Mesenchymal stem cell (in vitro differentiated cells and primary cell): Measurements from ENCODE around the gene ANO4.
A peak's percentile ranks its signal among the peaks of the same experiment; 100 is the strongest.

Experiments
- DNase-seq: peaks from one replicate; pipeline ENCODE4 v3.0.0-alpha.2; 2013
- H2AFZ ChIP-seq: one replicate; pipeline ENCODE4 v1.6.1; 2013; ENCODE audit warnings: low read depth, mild to moderate bottlenecking, control low read depth, inconsistent platforms, low read length, moderate library complexity
- H2AK5ac ChIP-seq: 2 replicates; pipeline ENCODE4 v1.6.1; 2013; ENCODE audit warnings: low read length, moderate library complexity, mild to moderate bottlenecking, inconsistent platforms; ENCODE audit not compliant: severe bottlenecking
- H2BK120ac ChIP-seq: one replicate; pipeline ENCODE4 v1.6.1; 2013; ENCODE audit warnings: low read depth, mild to moderate bottlenecking, inconsistent platforms, low read length, moderate library complexity
- H2BK12ac ChIP-seq, 2 experiments: one replicate each; pipeline ENCODE4 v1.6.1; 2013; ENCODE audit warnings: inconsistent platforms in 2 of 2, low read length in 2 of 2, mild to moderate bottlenecking in 2 of 2, moderate library complexity in 2 of 2, control low read depth in 1 of 2
- H2BK15ac ChIP-seq: one replicate; pipeline ENCODE4 v1.6.1; 2013; ENCODE audit warnings: mild to moderate bottlenecking, low read depth, inconsistent platforms; ENCODE audit not compliant: poor library complexity, severe bottlenecking
- H2BK5ac ChIP-seq: 2 replicates; pipeline ENCODE4 v1.6.1; 2013; ENCODE audit warnings: low read depth, mild to moderate bottlenecking, low read length, control low read depth, inconsistent platforms; ENCODE audit not compliant: poor library complexity, severe bottlenecking
- H3K14ac ChIP-seq, 2 experiments: one replicate each; pipeline ENCODE4 v1.6.1; 2013; ENCODE audit warnings: inconsistent platforms in 2 of 2, low read length in 2 of 2, control low read depth in 1 of 2, mild to moderate bottlenecking in 1 of 2, moderate library complexity in 1 of 2
- H3K18ac ChIP-seq, 2 experiments: one replicate each; pipeline ENCODE4 v1.6.1; 2013; ENCODE audit warnings: inconsistent platforms in 2 of 2, low read length in 2 of 2, control low read depth in 1 of 2, low read depth in 1 of 2, mild to moderate bottlenecking in 1 of 2
- H3K23ac ChIP-seq, 2 experiments: one replicate each; pipeline ENCODE4 v1.6.1; 2013; ENCODE audit warnings: inconsistent platforms in 2 of 2, low read length in 2 of 2, mild to moderate bottlenecking in 2 of 2, moderate library complexity in 2 of 2, control low read depth in 1 of 2
- H3K27ac ChIP-seq: 2 replicates; pipeline ENCODE4 v1.5.1; 2013; ENCODE audit warnings: mild to moderate bottlenecking, moderate library complexity, low read length, control low read depth, inconsistent platforms; ENCODE audit not compliant: poor library complexity, severe bottlenecking
- H3K27me3 ChIP-seq, 2 experiments: 2 replicates each; pipeline versions ENCODE4 v1.6.1 to v1.7.0; 2013; ENCODE audit warnings: low read length in 2 of 2, mild to moderate bottlenecking in 2 of 2, moderate library complexity in 2 of 2, control low read depth in 1 of 2, inconsistent platforms in 1 of 2; ENCODE audit not compliant: control insufficient read depth in 1 of 2, insufficient read depth in 1 of 2
- H3K36me3 ChIP-seq, 2 experiments: 2 replicates each; pipeline versions ENCODE4 v1.6.1 to v1.7.0; 2013; ENCODE audit warnings: low read length in 2 of 2, control low read depth in 1 of 2, inconsistent platforms in 1 of 2, low read depth in 1 of 2, mild to moderate bottlenecking in 1 of 2; ENCODE audit not compliant: insufficient read depth in 2 of 2, control insufficient read depth in 1 of 2
- H3K4ac ChIP-seq, 2 experiments: one replicate each; pipeline ENCODE4 v1.6.1; 2013; ENCODE audit warnings: inconsistent platforms in 2 of 2, low read length in 2 of 2, mild to moderate bottlenecking in 2 of 2, moderate library complexity in 2 of 2, control low read depth in 1 of 2, low read depth in 1 of 2
- H3K4me1 ChIP-seq: 2 replicates; pipeline ENCODE4 v1.6.1; 2013; ENCODE audit warnings: low read depth, low read length, control low read depth; ENCODE audit not compliant: control insufficient read depth, insufficient read depth
- H3K4me2 ChIP-seq: 2 replicates; pipeline ENCODE4 v1.6.1; 2013; ENCODE audit warnings: low read length, mild to moderate bottlenecking, inconsistent platforms; ENCODE audit not compliant: poor library complexity, severe bottlenecking
- H3K4me3 ChIP-seq, 2 experiments: 2 replicates each; pipeline versions ENCODE4 v1.5.1 to v1.7.0; 2013; ENCODE audit warnings: low read length in 2 of 2, mild to moderate bottlenecking in 2 of 2, control low read depth in 1 of 2, low read depth in 1 of 2; ENCODE audit not compliant: insufficient read depth in 1 of 2
- H3K79me1 ChIP-seq: replicated peaks from 2 replicates; pipeline ENCODE4 v1.6.1; 2013; ENCODE audit warnings: mild to moderate bottlenecking, control low read depth, low read length, inconsistent platforms; ENCODE audit not compliant: poor library complexity, severe bottlenecking
- H3K9ac ChIP-seq: 2 replicates; pipeline ENCODE4 v1.7.0; 2013; ENCODE audit warnings: mild to moderate bottlenecking, low read length, moderate library complexity
- H3K9me3 ChIP-seq: 2 replicates; pipeline ENCODE4 v1.7.0; 2013; ENCODE audit warnings: mild to moderate bottlenecking, low read length; ENCODE audit not compliant: control insufficient read depth
- H4K8ac ChIP-seq: one replicate; pipeline ENCODE4 v1.6.1; 2013; ENCODE audit warnings: inconsistent platforms, mild to moderate bottlenecking, low read length, moderate library complexity
- H4K91ac ChIP-seq: one replicate; pipeline ENCODE4 v1.6.1; 2013; ENCODE audit warnings: mild to moderate bottlenecking, low read length, inconsistent platforms
- WGBS: methylation state at CpG from one replicate; pipeline ENCODE4 v1.1.7; 2013; ENCODE audit warnings: mixed read lengths; 5-methylcytosine and 5-hydroxymethylcytosine counted together

ANO4 gene

DNA sequence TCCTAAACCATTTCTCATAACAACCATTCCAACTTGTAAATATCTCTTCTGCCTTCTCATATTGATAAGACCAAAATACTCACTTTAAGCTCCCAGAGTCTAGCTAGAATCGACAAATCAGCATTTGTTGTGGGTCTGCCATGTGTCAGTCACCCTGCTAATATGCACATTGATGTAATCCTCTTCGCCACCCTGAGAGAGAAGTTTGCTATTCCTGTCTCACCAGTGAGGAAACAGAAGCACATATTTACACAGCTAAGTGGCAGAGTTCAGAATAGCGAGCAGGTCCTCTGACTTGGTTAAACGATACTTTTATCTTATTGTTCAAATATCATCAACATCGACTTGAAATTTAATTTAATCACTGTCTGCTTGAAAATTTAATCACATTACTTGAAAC is 142.1 kb downstream of the ANO4 start:
- WGBS = 90% methylated on average over 5 of the region's 5 CpGs
- Histone ChIP-seq H3K18ac (no peak overlapping the region), H3K27me3 (no peaks in the 10 kb centered on the region), H3K27ac (no peak overlapping the region), H2BK5ac (no peak overlapping the region), H3K4ac (no peak overlapping the region), H2BK120ac (no peak overlapping the region), H3K4me2 (no peak overlapping the region), H2BK12ac (no peak overlapping the region), H2AFZ (no peak overlapping the region), H2BK15ac (no peak overlapping the region), H2AK5ac (no peak overlapping the region), H4K91ac (no peak overlapping the region), H4K8ac (no peak overlapping the region), H3K36me3 (no peaks in the 10 kb centered on the region), H3K23ac (no peak overlapping the region), H3K9me3 (no peaks in the 10 kb centered on the region), H3K4me3 (no peak overlapping the region), H3K4me1 (no peaks in the 10 kb centered on the region), H3K9ac (no peak overlapping the region), H3K14ac (no peak overlapping the region), H3K79me1 (no peaks in the 10 kb centered on the region)
- DNase-seq = no peak

DNA sequence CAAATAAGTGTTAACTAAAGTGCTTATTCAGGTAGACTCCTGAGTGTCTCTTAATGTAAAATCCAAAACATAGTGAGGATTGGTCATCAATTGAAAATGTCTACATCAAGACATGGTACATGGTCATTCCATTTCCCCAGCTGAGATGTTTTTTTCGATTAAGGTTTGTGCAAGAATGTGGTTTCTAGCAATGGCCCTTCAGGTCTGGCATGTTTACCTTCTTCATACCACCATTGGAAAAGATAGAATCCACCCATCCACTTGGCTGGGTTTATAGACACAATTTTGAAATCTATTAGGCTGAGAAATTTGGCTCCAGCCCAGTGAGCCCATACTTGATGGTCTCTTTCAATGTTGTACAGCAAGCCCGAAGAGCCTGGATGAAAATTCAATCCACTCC is 145.9 kb downstream of the ANO4 start:
- Histone ChIP-seq H2BK12ac (no peak overlapping the region), H3K36me3 (no peaks in the 10 kb centered on the region), H3K27me3 (no peaks in the 10 kb centered on the region), H3K14ac (no peak overlapping the region), H4K91ac (no peak overlapping the region), H3K9me3 (no peaks in the 10 kb centered on the region), H2BK15ac (no peak overlapping the region), H3K9ac (no peak overlapping the region), H3K18ac (no peak overlapping the region), H2BK5ac (no peak overlapping the region), H3K4me2 (no peak overlapping the region), H2AFZ (no peak overlapping the region), H3K23ac (no peak overlapping the region), H4K8ac (no peak overlapping the region), H3K79me1 (no peaks in the 10 kb centered on the region), H2BK120ac (no peak overlapping the region), H3K4me1 (no peaks in the 10 kb centered on the region), H3K4me3 (no peak overlapping the region), H3K27ac (no peak overlapping the region), H2AK5ac (no peak overlapping the region), H3K4ac (no peak overlapping the region)
- WGBS = no CpG with 5 or more reads among the region's 2 CpGs
- DNase-seq = no peak

DNA sequence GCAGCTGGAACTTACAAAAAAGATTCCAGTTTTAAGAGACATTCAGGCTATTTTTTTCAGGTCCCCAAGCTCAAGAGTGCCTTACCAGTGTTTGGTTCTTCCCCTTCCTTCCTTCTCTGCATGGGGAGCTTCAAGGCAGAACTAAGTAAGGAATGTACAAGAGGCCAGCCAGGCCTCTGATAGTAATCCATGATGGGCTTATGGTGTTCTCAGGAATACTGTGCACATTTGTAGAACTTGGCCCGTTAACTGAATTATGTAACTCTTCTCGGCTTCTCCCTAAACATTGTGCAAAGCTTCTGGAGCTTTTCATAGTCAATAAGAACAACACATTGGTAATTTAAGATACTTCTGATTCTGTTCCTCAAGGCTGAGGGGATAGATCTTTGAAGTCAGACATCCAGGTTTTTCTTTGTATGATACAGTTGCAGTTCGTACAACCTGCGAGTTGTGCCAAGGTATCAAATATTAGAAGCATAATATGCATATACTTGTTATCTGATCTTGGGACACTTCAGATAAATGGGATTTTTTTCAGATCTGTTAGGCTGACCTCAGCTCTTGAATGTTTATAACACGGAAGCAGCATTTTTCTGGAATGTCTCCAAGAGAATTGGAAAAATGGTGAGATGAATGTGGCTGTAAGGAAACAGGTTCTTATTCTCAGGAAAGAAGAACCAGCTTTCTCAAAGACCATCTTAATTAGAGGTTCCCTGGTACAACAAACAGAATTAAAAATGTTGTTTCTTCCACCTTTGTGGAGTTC is 148.6 kb downstream of the ANO4 start:
- H2AK5ac ChIP-seq = no peak overlapping the region
- no peak overlapping the region for H2BK120ac ChIP-seq
- H2BK15ac ChIP-seq = no peak overlapping the region
- no peak overlapping the region for H3K4me3 ChIP-seq
- H4K91ac ChIP-seq = no peak overlapping the region
- no peak overlapping the region for H4K8ac ChIP-seq
- 65% methylated on average over 2 of the region's 5 CpGs for WGBS
- no peaks in the 10 kb centered on the region for H3K36me3 ChIP-seq
- no peaks in the 10 kb centered on the region for H3K79me1 ChIP-seq
- peak; percentile 20 for DNase-seq
- H3K27ac ChIP-seq = no peak overlapping the region
- H2BK5ac ChIP-seq = no peak overlapping the region
- H3K18ac ChIP-seq = no peak overlapping the region
- H3K4me2 ChIP-seq = no peak overlapping the region
- H3K14ac ChIP-seq = no peak overlapping the region
- H3K9me3 ChIP-seq = no peaks in the 10 kb centered on the region
- H3K4ac ChIP-seq = no peak overlapping the region
- no peaks in the 10 kb centered on the region for H3K4me1 ChIP-seq
- H2BK12ac ChIP-seq = no peak overlapping the region
- no peak overlapping the region for H3K9ac ChIP-seq
- peaks cover 0 to 3% of the 10 kb centered on the region in 2 experiments for H3K27me3 ChIP-seq
- H3K23ac ChIP-seq = no peak overlapping the region
- H2AFZ ChIP-seq = no peak overlapping the region

GRCh38 chr12:100951756-100952155 is 157.2 kb downstream of the ANO4 start:
- no peaks in the 10 kb centered on the region for H3K9me3 ChIP-seq
- no peak overlapping the region for H3K14ac ChIP-seq
- peaks cover 7% of the 10 kb centered on the region for H3K4me1 ChIP-seq
- no peak overlapping the region for H3K4me3 ChIP-seq
- H2BK120ac ChIP-seq = no peak overlapping the region
- no CpG with 5 or more reads among the region's 1 CpG for WGBS
- H3K4ac ChIP-seq = no peak overlapping the region
- no peak for DNase-seq
- no peak overlapping the region for H3K4me2 ChIP-seq
- no peaks in the 10 kb centered on the region for H3K79me1 ChIP-seq
- no peak overlapping the region for H4K91ac ChIP-seq
- no peaks in the 10 kb centered on the region for H3K36me3 ChIP-seq
- H3K23ac ChIP-seq = no peak overlapping the region
- no peak overlapping the region for H4K8ac ChIP-seq
- H3K9ac ChIP-seq = no peak overlapping the region
- no peak overlapping the region for H2BK15ac ChIP-seq
- H2AFZ ChIP-seq = no peak overlapping the region
- H3K27me3 ChIP-seq = no peaks in the 10 kb centered on the region
- H2BK12ac ChIP-seq = no peak overlapping the region
- H2BK5ac ChIP-seq = no peak overlapping the region
- no peak overlapping the region for H3K27ac ChIP-seq
- H3K18ac ChIP-seq = no peak overlapping the region
- no peak overlapping the region for H2AK5ac ChIP-seq
